HUES6 (cell line): ENCODE data around the gene PLAU.

Experiments
- H3K27ac ChIP-seq: 2 replicates; pipeline ENCODE4 v1.7.0; 2013; ENCODE audit warnings: low read depth, mild to moderate bottlenecking, low read length, inconsistent platforms
- H3K27me3 ChIP-seq: 2 replicates; pipeline ENCODE4 v1.6.1; 2013; ENCODE audit warnings: low read length; ENCODE audit not compliant: control insufficient read depth, insufficient read depth
- H3K36me3 ChIP-seq: 2 replicates; pipeline ENCODE4 v1.6.1; 2013; ENCODE audit warnings: low read length; ENCODE audit not compliant: control insufficient read depth, insufficient read depth
- H3K4me1 ChIP-seq: 2 replicates; pipeline ENCODE4 v1.6.1; 2013; ENCODE audit warnings: low read length; ENCODE audit not compliant: control insufficient read depth, insufficient read depth
- H3K4me3 ChIP-seq: 2 replicates; pipeline ENCODE4 v1.5.1; 2013; ENCODE audit warnings: low read depth, low read length
- H3K9ac ChIP-seq: one replicate; pipeline ENCODE4 v1.6.1; 2013; ENCODE audit warnings: mild to moderate bottlenecking, low read length
- H3K9me3 ChIP-seq: 2 replicates; pipeline ENCODE4 v1.6.1; 2013; ENCODE audit warnings: low read depth, low read length; ENCODE audit not compliant: control insufficient read depth, insufficient read depth

The PLAU gene

DNA sequence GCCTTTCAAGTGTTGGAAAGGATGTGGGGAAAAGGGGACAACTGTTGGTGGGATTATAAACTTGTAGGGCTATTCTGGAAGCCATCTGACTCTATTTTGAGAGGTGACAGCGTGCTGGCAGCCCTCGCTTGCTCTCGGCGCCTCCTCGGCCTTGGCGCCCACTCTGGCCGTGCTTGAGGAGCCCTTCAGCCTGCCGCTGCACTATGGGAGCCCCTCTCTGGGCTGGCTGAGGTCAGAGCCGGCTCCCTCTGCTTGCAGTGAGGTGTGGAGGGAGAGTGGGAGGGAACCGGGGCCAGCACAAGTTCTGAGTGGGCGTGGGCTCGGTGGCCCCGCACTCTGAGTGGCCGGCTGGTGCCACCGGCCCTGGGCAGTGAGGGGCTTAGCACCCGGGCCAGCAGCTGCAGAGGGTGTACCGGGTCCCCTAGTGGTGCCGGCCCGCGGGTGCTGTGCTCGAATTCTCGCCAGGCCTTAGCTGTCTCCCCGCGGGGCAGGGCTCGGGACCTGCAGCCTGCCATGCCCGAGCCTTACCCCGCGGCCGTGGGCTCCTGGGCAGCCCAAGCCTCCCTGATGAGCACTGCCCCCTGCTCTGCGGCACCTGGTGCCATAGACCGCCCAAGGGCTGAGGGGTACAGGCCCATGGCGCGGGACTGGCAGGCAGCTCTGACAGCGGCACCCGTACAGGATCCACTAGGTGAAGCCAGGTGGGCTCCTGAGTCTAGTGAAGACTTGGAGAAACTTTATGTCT lies 33.6 kb downstream of the PLAU start:
- Histone ChIP-seq H3K36me3 (no peaks in the 10 kb centered on the region), H3K9me3 (peaks cover 17% of the 10 kb centered on the region), H3K27ac (no peak overlapping the region), H3K4me3 (no peak overlapping the region), H3K27me3 (peaks cover 6% of the 10 kb centered on the region; the same call in 1 of the 2 replicates), H3K9ac (no peak overlapping the region), H3K4me1 (peaks cover 5% of the 10 kb centered on the region)

DNA sequence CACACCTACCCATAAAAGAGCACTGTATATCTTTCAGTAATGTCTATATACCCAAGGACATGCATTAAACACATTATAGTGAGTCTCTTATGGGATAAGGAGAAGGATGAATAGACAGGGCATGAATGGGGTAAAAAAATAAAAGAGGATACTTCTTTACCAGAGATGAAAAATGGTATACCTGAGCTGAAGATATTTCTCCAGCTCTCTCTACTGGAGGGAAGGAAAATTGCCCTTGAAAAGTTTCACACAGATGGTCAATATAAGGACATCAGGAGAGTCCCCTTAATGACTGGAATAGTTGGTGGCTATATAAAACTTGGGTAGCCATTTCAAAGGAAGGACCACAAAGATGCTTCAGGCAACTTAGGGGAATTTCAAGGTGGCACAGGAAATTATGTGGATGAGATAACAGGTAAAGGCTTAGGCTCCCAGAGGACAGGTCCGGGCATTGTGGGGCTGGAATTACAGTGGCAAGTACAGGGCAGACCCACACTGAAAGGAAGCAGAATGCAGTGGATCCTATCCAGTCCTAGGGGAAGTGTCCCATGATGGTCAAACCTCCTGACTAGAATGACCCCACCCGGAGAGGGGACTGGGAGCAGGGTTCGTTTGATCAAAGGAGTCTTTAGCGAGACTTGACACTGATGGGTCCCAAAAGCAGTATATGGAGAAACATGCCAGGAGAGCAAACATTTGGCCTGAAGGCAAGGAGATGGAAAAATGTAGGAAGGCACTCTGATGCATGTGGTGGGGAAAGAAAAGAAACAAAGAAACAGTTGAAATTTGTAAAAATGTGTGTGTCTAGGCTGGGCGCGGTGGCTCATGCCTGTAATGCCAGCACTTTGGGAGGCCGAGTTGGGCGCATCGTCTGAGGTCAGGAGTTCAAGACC lies 35.6 kb downstream of the PLAU start:
- Histone ChIP-seq H3K27ac (no peak overlapping the region), H3K4me1 (0 out of 2 replicates have a peak, but pooled peaks cover 3% of the 10 kb centered on the region), H3K9me3 (peaks cover 17% of the 10 kb centered on the region), H3K9ac (no peak overlapping the region), H3K27me3 (no peaks in the 10 kb centered on the region), H3K36me3 (no peaks in the 10 kb centered on the region), H3K4me3 (no peak overlapping the region)

DNA sequence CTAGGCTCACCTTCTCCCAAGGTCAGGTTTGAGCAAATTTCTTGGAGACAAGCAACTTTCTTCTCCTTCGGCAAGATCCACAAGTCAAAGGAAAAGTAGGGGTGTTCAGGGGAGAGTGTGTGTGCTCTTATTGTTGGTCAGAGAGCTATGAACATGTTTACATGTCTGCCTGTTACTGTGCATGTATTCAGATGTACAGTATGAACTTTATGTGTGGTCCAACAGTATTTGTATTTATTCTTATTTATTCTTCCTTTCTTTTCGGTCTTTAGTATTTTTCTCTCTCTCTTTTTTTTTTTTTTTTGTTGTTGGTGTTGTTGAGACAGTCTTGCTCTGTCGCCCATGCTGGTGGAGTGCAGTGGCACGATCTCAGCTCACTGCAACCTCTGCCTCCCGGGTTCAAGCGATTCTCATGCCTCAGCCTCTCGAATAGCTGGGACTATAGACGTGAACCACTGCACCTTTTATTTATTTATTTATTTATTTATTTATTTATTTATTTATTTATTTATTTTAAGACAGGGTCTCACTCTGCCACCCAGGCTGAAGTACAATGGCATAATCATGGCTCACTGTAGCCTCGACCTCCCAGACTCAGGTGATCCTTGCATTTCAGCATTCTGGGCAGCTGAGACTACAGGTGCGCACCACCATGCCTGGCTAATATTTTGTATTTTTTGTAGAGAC lies 38.2 kb downstream of the PLAU start:
- H3K36me3 ChIP-seq = no peaks in the 10 kb centered on the region
- H3K9ac ChIP-seq = no peak overlapping the region
- H3K4me3 ChIP-seq = no peak overlapping the region

DNA sequence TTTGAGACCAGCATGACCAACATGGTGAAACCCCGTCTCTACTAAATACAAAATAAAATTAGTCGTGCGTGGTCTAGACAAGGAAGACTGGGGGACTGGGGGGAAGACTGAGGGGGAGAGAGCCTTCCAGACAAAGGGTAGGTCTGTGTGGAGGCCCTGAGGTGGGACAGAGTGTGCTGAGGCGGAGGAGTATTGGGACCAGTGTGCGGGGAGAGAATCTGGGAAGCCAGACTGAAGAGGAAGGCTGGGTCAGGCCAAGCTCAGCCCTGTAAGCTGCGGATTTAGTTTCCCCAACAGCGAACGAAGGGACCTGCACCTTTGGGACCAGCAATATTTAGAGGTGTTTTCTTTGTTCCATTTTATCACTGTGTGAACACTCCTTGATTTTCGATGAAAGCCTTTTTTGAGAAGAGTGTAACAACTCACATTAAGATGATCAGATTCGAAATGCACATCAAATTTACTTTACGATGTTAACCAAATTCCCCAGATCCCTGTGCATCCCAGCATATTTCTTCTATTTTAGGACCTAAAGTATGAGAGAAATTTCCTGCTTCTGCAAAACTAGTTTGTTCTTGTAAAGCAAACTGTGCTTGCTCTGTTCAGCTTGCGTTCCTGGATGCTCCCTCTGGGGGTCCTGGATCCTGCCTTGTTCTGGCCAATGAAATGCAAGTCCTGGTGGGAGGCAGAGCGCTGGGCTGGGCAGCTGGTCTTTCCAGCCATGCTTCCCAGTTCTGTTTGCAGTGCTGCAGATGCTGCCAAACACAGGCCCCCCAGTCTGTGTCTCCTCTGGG lies 39.4 kb downstream of the PLAU start:
- Histone ChIP-seq H3K27ac (no peak overlapping the region), H3K9me3 (no peaks in the 10 kb centered on the region), H3K27me3 (no peaks in the 10 kb centered on the region), H3K9ac (no peak overlapping the region), H3K4me3 (no peak overlapping the region), H3K4me1 (0 out of 2 replicates have a peak, but pooled peaks cover 3% of the 10 kb centered on the region), H3K36me3 (no peaks in the 10 kb centered on the region)

More for the DNA sequence above, 38.2 kb downstream of the PLAU start:
- no peak overlapping the region for H3K27ac ChIP-seq
- H3K27me3 ChIP-seq = no peaks in the 10 kb centered on the region
- peaks cover 11% of the 10 kb centered on the region for H3K9me3 ChIP-seq
- H3K4me1 ChIP-seq = 0 out of 2 replicates have a peak, but pooled peaks cover 3% of the 10 kb centered on the region

DNA sequence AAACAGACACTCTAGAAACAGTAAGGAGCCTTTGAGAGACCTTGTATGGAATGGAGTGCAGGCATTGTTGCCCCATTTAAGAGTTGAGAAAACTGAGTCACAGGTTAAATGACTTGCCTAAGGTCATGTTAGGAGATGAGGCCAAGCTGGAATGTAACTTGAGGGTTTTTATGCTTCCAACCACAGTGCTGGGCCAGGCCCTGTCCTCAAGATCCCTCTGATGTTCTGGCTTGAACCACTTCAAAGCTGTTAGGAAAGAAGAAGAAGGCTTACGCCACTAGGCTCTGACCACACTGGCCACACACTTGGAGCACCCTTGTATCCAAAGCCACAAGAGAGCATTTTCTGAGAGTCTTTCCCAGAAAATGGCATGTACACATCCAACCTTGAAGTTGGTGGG lies 42.7 kb downstream of the PLAU start:
- peaks cover 13% of the 10 kb centered on the region for H3K4me1 ChIP-seq
- no peaks in the 10 kb centered on the region for H3K36me3 ChIP-seq
- no peak overlapping the region for H3K9ac ChIP-seq
- H3K4me3 ChIP-seq = no peak overlapping the region
- H3K27ac ChIP-seq = no peak overlapping the region
- no peaks in the 10 kb centered on the region for H3K27me3 ChIP-seq
- no peaks in the 10 kb centered on the region for H3K9me3 ChIP-seq

DNA sequence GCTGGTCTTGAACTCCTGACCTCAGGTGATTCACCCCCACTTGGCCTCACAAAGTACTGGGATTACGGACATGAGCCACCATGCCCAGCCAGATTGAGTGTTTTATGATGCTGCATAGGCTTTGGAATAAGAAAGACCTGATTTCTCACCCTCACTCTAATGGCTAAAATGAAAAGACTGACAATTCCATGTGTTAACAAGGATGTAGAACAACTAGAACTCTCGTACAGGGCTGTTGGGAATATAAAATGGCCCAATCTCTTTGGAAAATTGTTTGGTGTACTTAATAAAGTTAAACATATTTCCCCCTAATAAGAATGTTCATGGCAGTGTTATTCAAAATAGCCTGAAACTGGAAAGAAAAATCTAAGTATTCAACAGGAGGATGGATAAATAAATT lies 43.8 kb downstream of the PLAU start:
- Histone ChIP-seq H3K4me1 (peaks cover 14% of the 10 kb centered on the region), H3K27me3 (no peaks in the 10 kb centered on the region), H3K4me3 (no peak overlapping the region), H3K36me3 (no peaks in the 10 kb centered on the region), H3K9me3 (no peaks in the 10 kb centered on the region), H3K27ac (no peak overlapping the region), H3K9ac (no peak overlapping the region)

DNA sequence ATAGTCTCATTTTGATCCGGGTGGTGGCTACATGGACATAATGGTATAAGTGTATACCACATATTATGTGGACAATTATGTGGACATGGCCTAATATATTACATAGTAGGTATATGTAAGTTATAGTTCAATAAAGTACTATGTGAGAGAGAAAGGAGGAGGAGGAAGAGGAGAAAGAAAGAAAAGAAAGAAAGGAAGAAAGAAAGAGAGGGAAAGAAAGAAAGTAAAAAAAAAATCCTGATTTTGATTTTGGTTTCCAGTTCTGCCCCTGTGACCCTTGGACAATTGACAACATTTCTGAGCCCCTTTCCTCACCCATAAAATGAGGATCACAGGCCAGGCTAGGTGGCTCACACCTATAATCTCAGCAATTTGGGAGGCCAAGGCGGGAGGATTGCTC lies 44.8 kb downstream of the PLAU start:
- H3K9me3 ChIP-seq = no peaks in the 10 kb centered on the region
- no peak overlapping the region for H3K9ac ChIP-seq
- H3K36me3 ChIP-seq = no peaks in the 10 kb centered on the region
- H3K27me3 ChIP-seq = no peaks in the 10 kb centered on the region
- H3K27ac ChIP-seq = no peak overlapping the region
- H3K4me1 ChIP-seq = peaks cover 16% of the 10 kb centered on the region
- no peak overlapping the region for H3K4me3 ChIP-seq

DNA sequence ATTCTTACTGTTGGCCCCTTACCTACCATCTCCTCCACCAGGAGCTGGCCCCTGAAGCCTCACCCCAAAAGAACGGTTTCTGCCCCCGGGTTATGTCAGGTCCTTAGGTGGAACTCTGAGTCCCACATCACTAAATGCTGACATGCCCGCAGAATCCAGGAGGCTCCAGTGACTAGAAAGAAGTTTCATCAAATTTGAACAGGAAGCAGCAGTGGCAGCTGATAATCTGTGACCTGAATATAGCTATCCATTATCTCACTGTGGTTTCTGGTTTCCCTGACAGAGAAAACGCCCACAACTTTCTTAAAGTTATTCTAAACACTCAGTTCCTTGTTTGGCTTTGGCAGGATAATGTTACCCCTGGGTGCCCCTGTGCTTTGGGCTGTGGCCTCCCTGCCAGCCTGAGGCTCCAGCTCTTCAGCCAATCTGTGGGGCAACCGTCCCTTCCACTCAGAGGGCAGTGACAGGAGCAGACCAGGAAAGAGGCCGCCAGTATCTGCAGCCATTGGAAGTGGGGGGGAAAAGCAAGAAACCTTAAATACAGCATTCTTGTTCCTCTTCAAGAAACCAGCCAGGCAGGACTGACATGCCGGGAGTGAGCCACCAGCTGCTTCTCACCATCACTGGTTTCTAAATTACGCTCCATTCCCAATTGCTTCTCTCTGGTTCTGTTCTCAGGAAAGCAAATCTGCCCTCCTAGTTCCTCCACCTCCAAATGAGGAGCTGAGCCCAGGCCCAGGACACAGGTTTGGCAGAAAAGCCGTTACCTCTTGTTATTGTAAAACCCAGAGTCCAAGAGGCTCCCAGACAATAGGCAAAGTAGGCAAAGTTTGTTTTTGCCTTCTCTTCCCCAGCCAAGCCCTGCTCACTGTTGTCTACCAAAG lies 45.8 kb downstream of the PLAU start:
- Histone ChIP-seq H3K4me3 (no peak overlapping the region), H3K9me3 (no peaks in the 10 kb centered on the region), H3K27ac (no peak overlapping the region), H3K36me3 (no peaks in the 10 kb centered on the region), H3K9ac (no peak overlapping the region), H3K27me3 (no peaks in the 10 kb centered on the region), H3K4me1 (peaks cover 16% of the 10 kb centered on the region)

DNA sequence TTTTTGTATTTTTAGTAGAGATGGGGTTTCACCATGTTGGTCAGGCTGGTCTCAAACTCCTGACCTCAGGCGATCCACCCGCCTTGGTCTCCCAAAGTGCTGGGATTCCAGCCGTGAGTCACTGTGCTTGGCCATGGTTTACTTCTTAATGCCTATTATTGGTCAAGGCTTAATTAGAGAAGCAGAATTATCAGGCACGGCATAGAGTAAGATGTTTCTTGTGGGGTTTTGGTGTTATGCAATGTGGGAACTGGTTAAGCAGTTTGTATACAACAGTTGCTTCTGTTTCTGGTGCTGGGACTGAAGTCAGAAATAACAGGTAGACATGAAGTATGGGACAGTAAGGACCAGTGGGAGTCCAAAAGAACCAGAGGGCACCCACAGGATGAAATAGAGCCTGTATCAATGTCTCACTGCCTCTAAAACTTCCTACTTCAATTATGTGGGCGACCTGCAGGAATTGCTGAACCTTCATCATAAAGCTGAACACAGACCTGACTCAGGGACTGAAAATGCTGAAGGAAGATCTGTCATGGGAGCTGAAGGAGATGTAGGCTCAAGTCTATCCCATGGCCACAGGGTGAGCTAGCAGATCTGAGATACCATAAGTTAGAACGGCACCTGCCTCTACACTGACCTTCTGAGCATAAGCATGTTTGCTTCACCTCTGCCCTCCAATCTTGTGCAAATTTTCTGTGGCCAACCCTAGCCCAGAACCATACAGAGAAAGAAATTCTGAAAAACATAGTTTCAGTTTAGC lies 48.7 kb downstream of the PLAU start:
- H3K27me3 ChIP-seq = no peaks in the 10 kb centered on the region
- no peaks in the 10 kb centered on the region for H3K9me3 ChIP-seq
- no peak overlapping the region for H3K27ac ChIP-seq
- H3K36me3 ChIP-seq = no peaks in the 10 kb centered on the region
- H3K4me3 ChIP-seq = no peak overlapping the region
- peaks cover 20% of the 10 kb centered on the region for H3K4me1 ChIP-seq
- no peak overlapping the region for H3K9ac ChIP-seq
